22Rv1 (cell line): Measurements from ENCODE around the gene SDK1.

Experiments used
- H3K27ac ChIP-seq: fragments of 450-650 bp; 2 replicates; pipeline ENCODE4 v1.5.1; 2017
- CTCF ChIP-seq: fragments of 450-650 bp; IDR thresholded peaks from 2 replicates; pipeline ENCODE4 v1.5.1; 2017; ENCODE audit warnings: mild to moderate bottlenecking
- ZFX ChIP-seq: fragments of 450-650 bp; IDR thresholded peaks from 2 replicates; pipeline ENCODE4 v1.6.1; 2017; ENCODE audit warnings: antibody characterized with exemption, borderline replicate concordance

SDK1 gene

GRCh38 chr7:4177001-4177400, 875.9 kb downstream of the SDK1 start:
- TF ChIP-seq ZFX (no peak), CTCF (no peak)
- no peak overlapping the region for H3K27ac ChIP-seq

GRCh38 chr7:4178416-4178815, 877.4 kb downstream of the SDK1 start:
- no peak for TF ChIP-seq CTCF
- TF ChIP-seq ZFX = no peak
- no peak overlapping the region for H3K27ac ChIP-seq

GRCh38 chr7:4178916-4179687, 878.0 kb downstream of the SDK1 start:
- TF ChIP-seq CTCF (no peak), ZFX (no peak)
- no peak overlapping the region for H3K27ac ChIP-seq

- no peak overlapping the region for H3K27ac ChIP-seq
- no peak for TF ChIP-seq ZFX
- TF ChIP-seq CTCF = no peak
Measured at GRCh38 chr7:4179688-4180380, 878.8 kb downstream of the SDK1 start.

- H3K27ac ChIP-seq = no peak overlapping the region
- TF ChIP-seq ZFX (no peak), CTCF (no peak)
Measured at GRCh38 chr7:4181446-4181845, 880.4 kb downstream of the SDK1 start.

- H3K27ac ChIP-seq = no peak overlapping the region
- TF ChIP-seq ZFX = no peak
- TF ChIP-seq CTCF = no peak
Measured at GRCh38 chr7:4182605-4183300, 881.7 kb downstream of the SDK1 start.
